Measurements from ENCODE around the gene CCDC93.

CCDC93 gene

GRCh38 chr2:118058951-118059350 is 45.1 kb upstream of the CCDC93 start:
- DNase-seq (ENCODE audit: low spot score): no peak
- TF ChIP-seq CTCF (conservative IDR thresholded peaks at IDR 0.05; ENCODE audit: low read depth): no peak
- ChIA-PET CTCF (interaction anchor here (0.7 kb wide), 1 partner anchor 1380 kb away, joined by 3 read pairs; no protein-coding TSS in a partner anchor), POLR2A (ENCODE audit: low non-redundant PET) (no interaction called here)
- no peak overlapping the region for H3K27ac ChIP-seq

DNA sequence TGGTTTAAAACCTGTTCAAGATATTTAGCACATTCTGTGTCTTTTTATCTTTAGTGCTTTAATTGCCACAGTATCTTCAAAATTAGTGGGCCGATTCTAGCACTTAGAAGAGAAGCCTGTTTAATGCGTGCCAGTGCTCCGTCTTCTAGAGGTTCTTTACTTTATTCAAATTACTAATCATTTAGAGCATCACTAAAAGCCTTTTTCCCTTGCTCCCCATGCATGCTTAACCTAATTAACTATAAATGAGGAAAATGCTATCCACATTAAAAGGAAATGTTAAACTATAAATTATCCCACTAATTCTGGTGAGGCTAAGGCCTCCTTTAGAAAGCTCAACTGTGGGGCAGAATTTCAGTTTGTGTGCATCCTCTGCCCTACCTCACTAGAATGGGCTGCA is 42.9 kb upstream of the CCDC93 start:
- DNase-seq (ENCODE audit: low spot score): no peak
- ChIA-PET CTCF (no interaction called here), POLR2A (ENCODE audit: low non-redundant PET) (no interaction called here)
- TF ChIP-seq CTCF (conservative IDR thresholded peaks at IDR 0.05; ENCODE audit: low read depth): no peak
- no peak overlapping the region for H3K27ac ChIP-seq

DNA sequence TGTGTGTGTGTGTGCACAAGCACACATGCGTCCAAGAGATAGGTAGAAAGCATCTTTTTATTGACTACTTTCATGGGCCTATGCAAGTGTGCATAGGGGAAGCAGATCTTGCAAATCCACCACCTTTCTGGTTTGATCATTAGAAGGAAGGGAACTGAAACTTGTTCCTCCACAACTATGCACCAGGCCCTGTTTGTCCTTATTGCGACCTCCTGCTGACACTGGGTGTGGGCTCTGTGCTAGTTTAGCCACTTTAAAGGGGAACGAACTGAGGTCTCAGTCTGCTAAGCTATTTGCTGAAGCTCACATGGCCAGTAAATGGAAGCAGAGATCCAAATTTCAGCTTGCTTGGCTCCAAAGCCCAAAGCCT is 42.3 kb upstream of the CCDC93 start:
- H3K27ac ChIP-seq: no peak overlapping the region
- CTCF ChIA-PET: no interaction called here

GRCh38 chr2:118055512-118056164 is 41.8 kb upstream of the CCDC93 start:
- TF ChIP-seq CTCF (conservative IDR thresholded peaks at IDR 0.05; ENCODE audit: low read depth): no peak
- ChIA-PET CTCF (interaction anchor here (1.9 kb wide), 1 partner anchor 9 kb away, joined by 4 read pairs; no protein-coding TSS in a partner anchor), POLR2A (ENCODE audit: low non-redundant PET) (no interaction called here)
- no peak overlapping the region for H3K27ac ChIP-seq
- no peak for DNase-seq (ENCODE audit: low spot score)

More for the DNA sequence above, 42.3 kb upstream of the CCDC93 start:
- POLR2A ChIA-PET (ENCODE audit: low non-redundant PET): no interaction called here
- DNase-seq (ENCODE audit: low spot score): no peak
- TF ChIP-seq CTCF (conservative IDR thresholded peaks at IDR 0.05; ENCODE audit: low read depth): no peak

- POLR2A ChIA-PET (ENCODE audit: low non-redundant PET): no interaction called here
- H3K27ac ChIP-seq: no peak overlapping the region
- no peak for DNase-seq (ENCODE audit: low spot score)
- CTCF ChIA-PET: interaction anchor here (1.1 to 1.9 kb wide), 2 partner anchors 8 to 12 kb away, joined by 4 read pairs; no protein-coding TSS in a partner anchor
- no peak for TF ChIP-seq CTCF (conservative IDR thresholded peaks at IDR 0.05; ENCODE audit: low read depth)
These were observed 40.5 kb upstream of the CCDC93 start for GRCh38 chr2:118054213-118055008.

DNA sequence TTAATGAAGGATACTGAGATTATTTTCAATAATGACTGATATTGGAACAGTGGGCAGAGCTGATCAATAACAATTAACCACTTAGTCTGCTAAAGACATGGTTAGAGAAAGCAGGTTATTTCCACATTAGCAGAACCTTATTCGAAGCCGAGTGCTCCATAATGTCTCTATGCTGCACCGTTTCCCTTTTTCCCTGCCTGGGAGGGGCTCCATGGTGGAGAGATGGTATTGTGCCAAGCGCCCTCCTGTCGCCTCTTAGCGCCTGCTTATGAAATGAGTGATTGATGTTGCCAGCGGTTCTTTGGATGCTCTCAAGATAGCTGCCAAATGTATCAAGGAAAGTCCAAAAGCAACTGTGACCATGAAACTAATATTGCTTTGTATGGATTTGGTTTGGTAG is 39.8 kb upstream of the CCDC93 start:
- CTCF ChIA-PET: interaction anchor here (0.6 kb wide), 1 partner anchor 812 kb away, joined by 3 read pairs; no protein-coding TSS in a partner anchor

More for the DNA sequence above, 39.8 kb upstream of the CCDC93 start:
- no peak overlapping the region for H3K27ac ChIP-seq
- no peak for DNase-seq (ENCODE audit: low spot score)
- POLR2A ChIA-PET (ENCODE audit: low non-redundant PET): no interaction called here
- no peak for TF ChIP-seq CTCF (conservative IDR thresholded peaks at IDR 0.05; ENCODE audit: low read depth)

Data from RWPE1 (cell line).